Activated T-helper 17 cell treated with anti-CD3 and anti-CD28 coated beads, Interleukin-2, amount 50 U/mL, for 72 hours (primary cell): ENCODE measurements around the gene FOXI2. TPM values are rescaled to one million over a fixed set of nuclear protein-coding genes. Genes with fewer than 3 reads are reported as not detected.

Experiments
- ATAC-seq: fragments of 150-1000 bp; cut with Tn5 transposase; replicated peaks from 2 replicates; pipeline ENCODE4 v1.10.0; 2021; ENCODE audit warnings: mild to moderate bottlenecking, moderate library complexity
- H3K27ac Mint-ChIP-seq: one replicate; pipeline ENCODE4 v1.8.0; 2022; ENCODE audit warnings: mixed read lengths
- H3K27me3 Mint-ChIP-seq: one replicate; pipeline ENCODE4 v1.8.0; 2022; ENCODE audit warnings: mixed read lengths
- H3K36me3 Mint-ChIP-seq: one replicate; pipeline ENCODE4 v1.8.0; 2022; ENCODE audit warnings: low read depth, mild to moderate bottlenecking, mixed read lengths
- H3K4me1 Mint-ChIP-seq: one replicate; pipeline ENCODE4 v1.8.0; 2022; ENCODE audit warnings: mixed read lengths
- H3K4me3 Mint-ChIP-seq: one replicate; pipeline ENCODE4 v1.8.0; 2022; ENCODE audit warnings: mild to moderate bottlenecking, mixed read lengths
- H3K9me3 Mint-ChIP-seq: one replicate; pipeline ENCODE4 v1.8.0; 2022; ENCODE audit warnings: mixed read lengths
- total RNA-seq, 2 donors: library from RNA; stranded (reverse); gene quantifications; one replicate each; pipeline ENCODE4 v1.2.3, GENCODE V29; 2022

Gene FOXI2
- total RNA-seq, 2 donors from 2014 or later, result not detected

GRCh38 chr10:127776816-127777215 lies 39.8 kb downstream of the FOXI2 start:
- H3K4me1 Mint-ChIP-seq, result no peaks in the 10 kb centered on the region
- H3K27me3 Mint-ChIP-seq, result peaks cover 15% of the 10 kb centered on the region
- no peaks in the 10 kb centered on the region for H3K9me3 Mint-ChIP-seq
- H3K4me3 Mint-ChIP-seq, result no peak overlapping the region
- no peak for ATAC-seq
- no peak overlapping the region for H3K27ac Mint-ChIP-seq
- H3K36me3 Mint-ChIP-seq, result no peaks in the 10 kb centered on the region

DNA sequence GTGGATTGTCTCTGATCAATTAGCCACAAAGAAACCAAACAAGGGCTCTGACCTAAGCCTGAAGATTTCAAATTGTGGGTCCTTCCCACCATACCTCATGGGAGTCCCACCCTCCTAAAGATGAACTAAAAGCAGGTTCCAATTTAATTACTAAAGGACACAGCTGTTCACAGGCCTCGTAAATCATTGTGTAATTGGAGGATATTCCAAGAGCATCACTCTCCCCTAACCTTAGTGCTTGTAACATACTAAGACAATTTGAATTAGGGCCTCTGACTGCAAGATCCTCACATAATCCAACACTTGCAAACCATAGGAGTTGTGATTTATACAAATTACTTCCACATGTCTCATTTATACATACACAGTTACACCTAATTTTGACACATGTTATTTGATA lies 44.4 kb downstream of the FOXI2 start:
- H3K36me3 Mint-ChIP-seq, result no peaks in the 10 kb centered on the region
- no peaks in the 10 kb centered on the region for H3K9me3 Mint-ChIP-seq
- no peak for ATAC-seq
- H3K27me3 Mint-ChIP-seq, result peaks cover 21% of the 10 kb centered on the region
- no peak overlapping the region for H3K4me3 Mint-ChIP-seq
- H3K4me1 Mint-ChIP-seq, result no peaks in the 10 kb centered on the region
- H3K27ac Mint-ChIP-seq, result no peak overlapping the region

- Mint-ChIP-seq H3K36me3 (no peaks in the 10 kb centered on the region), H3K27me3 (peaks cover 16% of the 10 kb centered on the region), H3K27ac (no peak overlapping the region), H3K4me1 (no peaks in the 10 kb centered on the region), H3K4me3 (no peak overlapping the region), H3K9me3 (peaks cover 3% of the 10 kb centered on the region)
- no peak for ATAC-seq
Measured at GRCh38 chr10:127787873-127788272, 50.9 kb downstream of the FOXI2 start.

DNA sequence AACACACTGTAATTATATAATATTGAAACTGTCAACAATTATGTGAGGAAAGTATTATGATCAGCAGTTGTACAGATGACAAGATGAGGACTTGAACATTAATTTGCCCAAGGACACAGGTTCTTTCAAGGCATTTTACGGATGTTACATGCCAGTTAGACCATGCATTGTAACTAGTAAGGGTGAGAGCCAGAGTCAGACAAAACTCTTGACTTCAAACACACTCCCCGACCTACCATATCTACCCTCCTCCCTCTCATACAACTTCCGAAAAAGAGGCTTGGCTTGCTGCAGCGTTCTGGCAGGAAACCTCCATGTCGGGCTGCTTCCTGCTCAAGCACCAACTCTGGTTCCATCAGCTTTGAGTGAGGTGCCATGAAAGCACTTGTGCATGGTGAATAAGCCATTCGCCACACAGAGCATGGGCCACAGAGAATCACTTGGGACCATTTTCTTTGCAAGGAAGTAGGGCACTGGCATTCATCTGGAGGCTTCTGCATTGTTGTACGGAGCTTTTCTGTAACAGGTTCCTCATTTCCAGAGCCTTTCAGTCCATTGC lies 53.2 kb downstream of the FOXI2 start:
- Mint-ChIP-seq H3K9me3 (peaks cover 3% of the 10 kb centered on the region), H3K4me3 (no peak overlapping the region), H3K4me1 (no peaks in the 10 kb centered on the region), H3K27me3 (peaks cover 17% of the 10 kb centered on the region), H3K27ac (no peak overlapping the region), H3K36me3 (no peaks in the 10 kb centered on the region)
- ATAC-seq, result no peak

Other genes starting within 250 kb of the FOXI2 start
- not detected for gene NPS, start 187.9 kb upstream of the FOXI2 start, total RNA-seq
- gene CLRN3, start 155.8 kb downstream of the FOXI2 start, total RNA-seq, result not detected
- gene PTPRE, start 169.9 kb downstream of the FOXI2 start, total RNA-seq, result 10 to 100 TPM; 32.7 to 54.1 TPM